Measurements from ENCODE around the gene MYO3B. TPM values are rescaled to one million over a fixed set of nuclear protein-coding genes. Genes with fewer than 3 reads are reported as not detected.

Gene MYO3B
- total and polyA plus RNA-seq, 4 experiments from 2014 or later = not detected

- intact Hi-C loops (cut with micrococcal nuclease) = no loop called here
- Mint-ChIP-seq H3K27ac (no peak overlapping the region), H3K4me1 (no peaks in the 10 kb centered on the region), H3K9me3 (peaks cover 0 to 6% (median 0%) of the 10 kb centered on the region in 8 donors), H3K4me3 (no peak overlapping the region), H3K27me3 (peaks cover 8 to 18% of the 10 kb centered on the region in 2 donors), H3K36me3 (peaks cover 0 to 5% of the 10 kb centered on the region in 2 donors)
- CTCF ChIA-PET (ENCODE audit: partially characterized antibody) = no interaction called here
- H3K27ac ChIP-seq (ENCODE audit: low read depth, low read length) = no peak overlapping the region
- H3K4me3 ChIP-seq (ENCODE audit: low read length in 2 of 2) = no peak overlapping the region
- H3K9me3 ChIP-seq (ENCODE audit: control insufficient read depth in 1 of 2, low read length in 2 of 2) = no peaks in the 10 kb centered on the region
- no peaks in the 10 kb centered on the region for H3K36me3 ChIP-seq (ENCODE audit: insufficient read depth, low read length)
- no peaks in the 10 kb centered on the region for H3K4me1 ChIP-seq (ENCODE audit: insufficient read depth, low read length)
- DNase-seq = no peak
- POLR2A ChIA-PET (ENCODE audit: partially characterized antibody) = no interaction called here
- no peaks in the 10 kb centered on the region for H3K27me3 ChIP-seq (ENCODE audit: insufficient read depth, low read length)
Measured at GRCh38 chr2:170332676-170333402, 154.9 kb downstream of the MYO3B start.

GRCh38 chr2:170335351-170335750 lies 157.4 kb downstream of the MYO3B start:
- no peak overlapping the region for H3K4me3 ChIP-seq (ENCODE audit: low read length in 2 of 2)
- POLR2A ChIA-PET (ENCODE audit: partially characterized antibody) = no interaction called here
- Mint-ChIP-seq H3K27me3 (peaks cover 11 to 20% of the 10 kb centered on the region in 2 donors), H3K9me3 (peaks cover 0 to 6% (median 0%) of the 10 kb centered on the region in 8 donors), H3K4me1 (no peaks in the 10 kb centered on the region), H3K36me3 (peaks cover 0 to 5% of the 10 kb centered on the region in 2 donors), H3K4me3 (no peak overlapping the region), H3K27ac (no peak overlapping the region)
- no peak overlapping the region for H3K27ac ChIP-seq (ENCODE audit: low read depth, low read length)
- CTCF ChIA-PET (ENCODE audit: partially characterized antibody) = no interaction called here
- H3K4me1 ChIP-seq (ENCODE audit: insufficient read depth, low read length) = no peaks in the 10 kb centered on the region
- no peaks in the 10 kb centered on the region for H3K36me3 ChIP-seq (ENCODE audit: insufficient read depth, low read length)
- H3K27me3 ChIP-seq (ENCODE audit: insufficient read depth, low read length) = no peaks in the 10 kb centered on the region
- no peak for DNase-seq
- intact Hi-C loops (cut with micrococcal nuclease) = no loop called here
- no peaks in the 10 kb centered on the region for H3K9me3 ChIP-seq (ENCODE audit: control insufficient read depth in 1 of 2, low read length in 2 of 2)

GRCh38 chr2:170336408-170336807 lies 158.5 kb downstream of the MYO3B start:
- intact Hi-C loops (cut with micrococcal nuclease) = no loop called here
- H3K27me3 Mint-ChIP-seq = peaks cover 11 to 17% of the 10 kb centered on the region in 2 donors
- CTCF ChIA-PET (ENCODE audit: partially characterized antibody) = no interaction called here

GRCh38 chr2:170336916-170337315 lies 159.0 kb downstream of the MYO3B start:
- Histone ChIP-seq H3K9me3 (ENCODE audit: control insufficient read depth in 1 of 2, low read length in 2 of 2) (no peaks in the 10 kb centered on the region), H3K4me1 (ENCODE audit: insufficient read depth, low read length) (no peaks in the 10 kb centered on the region), H3K27me3 (ENCODE audit: insufficient read depth, low read length) (no peaks in the 10 kb centered on the region), H3K27ac (ENCODE audit: low read depth, low read length) (no peak overlapping the region), H3K4me3 (ENCODE audit: low read length in 2 of 2) (no peak overlapping the region), H3K36me3 (ENCODE audit: insufficient read depth, low read length) (no peaks in the 10 kb centered on the region)
- peaks cover 0 to 2% (median 0%) of the 10 kb centered on the region in 8 donors for H3K9me3 Mint-ChIP-seq
- ChIA-PET POLR2A (ENCODE audit: partially characterized antibody) (no interaction called here), CTCF (ENCODE audit: partially characterized antibody) (no interaction called here)
- no peak overlapping the region for H3K27ac Mint-ChIP-seq
- no peak overlapping the region for H3K4me3 Mint-ChIP-seq
- DNase-seq = no peak
- peaks cover 11 to 16% of the 10 kb centered on the region in 2 donors for H3K27me3 Mint-ChIP-seq
- no peaks in the 10 kb centered on the region for H3K4me1 Mint-ChIP-seq
- intact Hi-C loops (cut with micrococcal nuclease) = no loop called here
- H3K36me3 Mint-ChIP-seq = no peaks in the 10 kb centered on the region

More at GRCh38 chr2:170336408-170336807, 158.5 kb downstream of the MYO3B start:
- H3K4me1 ChIP-seq (ENCODE audit: insufficient read depth, low read length) = no peaks in the 10 kb centered on the region
- no peak overlapping the region for H3K27ac ChIP-seq (ENCODE audit: low read depth, low read length)
- no peak for DNase-seq
- H3K36me3 ChIP-seq (ENCODE audit: insufficient read depth, low read length) = no peaks in the 10 kb centered on the region
- H3K9me3 Mint-ChIP-seq = peaks cover 0 to 2% (median 0%) of the 10 kb centered on the region in 8 donors
- no peaks in the 10 kb centered on the region for H3K27me3 ChIP-seq (ENCODE audit: insufficient read depth, low read length)
- no peak overlapping the region for H3K27ac Mint-ChIP-seq
- no peak overlapping the region for H3K4me3 Mint-ChIP-seq
- no peaks in the 10 kb centered on the region for H3K9me3 ChIP-seq (ENCODE audit: control insufficient read depth in 1 of 2, low read length in 2 of 2)
- no peaks in the 10 kb centered on the region for H3K4me1 Mint-ChIP-seq
- no peak overlapping the region for H3K4me3 ChIP-seq (ENCODE audit: low read length in 2 of 2)
- POLR2A ChIA-PET (ENCODE audit: partially characterized antibody) = no interaction called here
- H3K36me3 Mint-ChIP-seq = no peaks in the 10 kb centered on the region

GRCh38 chr2:170339322-170339721 lies 161.4 kb downstream of the MYO3B start:
- H3K27me3 Mint-ChIP-seq = peaks cover 8 to 12% of the 10 kb centered on the region in 2 donors
- H3K27ac Mint-ChIP-seq = no peak overlapping the region
- Histone ChIP-seq H3K27ac (ENCODE audit: low read depth, low read length) (no peak overlapping the region), H3K4me1 (ENCODE audit: insufficient read depth, low read length) (no peaks in the 10 kb centered on the region), H3K4me3 (ENCODE audit: low read length in 2 of 2) (no peak overlapping the region), H3K9me3 (ENCODE audit: control insufficient read depth in 1 of 2, low read length in 2 of 2) (no peaks in the 10 kb centered on the region), H3K36me3 (ENCODE audit: insufficient read depth, low read length) (no peaks in the 10 kb centered on the region), H3K27me3 (ENCODE audit: insufficient read depth, low read length) (no peaks in the 10 kb centered on the region)
- H3K9me3 Mint-ChIP-seq = no peaks in the 10 kb centered on the region
- intact Hi-C loops (cut with micrococcal nuclease) = no loop called here
- CTCF ChIA-PET (ENCODE audit: partially characterized antibody) = no interaction called here
- no peaks in the 10 kb centered on the region for H3K36me3 Mint-ChIP-seq
- no peak for DNase-seq
- POLR2A ChIA-PET (ENCODE audit: partially characterized antibody) = no interaction called here
- H3K4me1 Mint-ChIP-seq = no peaks in the 10 kb centered on the region
- H3K4me3 Mint-ChIP-seq = no peak overlapping the region

GRCh38 chr2:170339750-170340692 lies 162.1 kb downstream of the MYO3B start:
- ChIA-PET CTCF (ENCODE audit: partially characterized antibody) (no interaction called here), POLR2A (ENCODE audit: partially characterized antibody) (no interaction called here)
- no peaks in the 10 kb centered on the region for H3K36me3 Mint-ChIP-seq
- H3K9me3 Mint-ChIP-seq = no peaks in the 10 kb centered on the region
- no peak overlapping the region for H3K27ac Mint-ChIP-seq
- no peaks in the 10 kb centered on the region for H3K27me3 ChIP-seq (ENCODE audit: insufficient read depth, low read length)
- H3K27me3 Mint-ChIP-seq = peaks cover 5 to 7% of the 10 kb centered on the region in 2 donors
- intact Hi-C loops (cut with micrococcal nuclease) = no loop called here
- no peaks in the 10 kb centered on the region for H3K4me1 Mint-ChIP-seq
- no peak overlapping the region for H3K4me3 ChIP-seq (ENCODE audit: low read length in 2 of 2)
- H3K4me1 ChIP-seq (ENCODE audit: insufficient read depth, low read length) = no peaks in the 10 kb centered on the region
- H3K36me3 ChIP-seq (ENCODE audit: insufficient read depth, low read length) = no peaks in the 10 kb centered on the region
- DNase-seq = no peak
- H3K9me3 ChIP-seq (ENCODE audit: control insufficient read depth in 1 of 2, low read length in 2 of 2) = no peaks in the 10 kb centered on the region
- no peak overlapping the region for H3K4me3 Mint-ChIP-seq
- no peak overlapping the region for H3K27ac ChIP-seq (ENCODE audit: low read depth, low read length)

- no peaks in the 10 kb centered on the region for H3K9me3 Mint-ChIP-seq
- H3K4me3 Mint-ChIP-seq = no peak overlapping the region
- CTCF ChIA-PET (ENCODE audit: partially characterized antibody) = no interaction called here
- Histone ChIP-seq H3K9me3 (ENCODE audit: control insufficient read depth in 1 of 2, low read length in 2 of 2) (no peaks in the 10 kb centered on the region), H3K4me3 (ENCODE audit: low read length in 2 of 2) (no peak overlapping the region), H3K36me3 (ENCODE audit: insufficient read depth, low read length) (no peaks in the 10 kb centered on the region), H3K4me1 (ENCODE audit: insufficient read depth, low read length) (no peaks in the 10 kb centered on the region), H3K27me3 (ENCODE audit: insufficient read depth, low read length) (no peaks in the 10 kb centered on the region), H3K27ac (ENCODE audit: low read depth, low read length) (no peak overlapping the region)
- H3K27me3 Mint-ChIP-seq = peaks cover 3 to 7% of the 10 kb centered on the region in 2 donors
- no peaks in the 10 kb centered on the region for H3K36me3 Mint-ChIP-seq
- no peak for DNase-seq
- intact Hi-C loops (cut with micrococcal nuclease) = no loop called here
- POLR2A ChIA-PET (ENCODE audit: partially characterized antibody) = no interaction called here
- no peaks in the 10 kb centered on the region for H3K4me1 Mint-ChIP-seq
- no peak overlapping the region for H3K27ac Mint-ChIP-seq
Measured at GRCh38 chr2:170340693-170341068, 162.7 kb downstream of the MYO3B start.

Data from CD4-positive, alpha-beta memory T cell (primary cell).